HG02885 (cell line): Measurements from ENCODE around the gene AFG1L.
A peak's percentile ranks its signal among the peaks of the same experiment; 100 is the strongest.
"Not testable (repeated sequence)": the region's sequence is repeated elsewhere in the genome, so short reads cannot be mapped to it uniquely, and the experiment has no call there.

Experiments
- ATAC-seq: cut with Tn5 transposase; IDR thresholded peaks from one replicate; pipeline ENCODE4 v1.9.1; 2021; ENCODE audit warnings: mild to moderate bottlenecking; ENCODE audit not compliant: unreplicated experiment, poor library complexity

The AFG1L gene

GRCh38 chr6:108343894-108344293, 49.0 kb downstream of the AFG1L start:
- no peak for ATAC-seq

GRCh38 chr6:108348655-108349349, 53.9 kb downstream of the AFG1L start:
- peak; percentile 97 for ATAC-seq

GRCh38 chr6:108350528-108350927, 55.7 kb downstream of the AFG1L start:
- no peak for ATAC-seq

- no peak for ATAC-seq
These were observed 59.0 kb downstream of the AFG1L start for GRCh38 chr6:108353853-108354252.

- ATAC-seq = no peak
These were observed 60.3 kb downstream of the AFG1L start for GRCh38 chr6:108355120-108355519.

- no peak for ATAC-seq
These were observed 61.0 kb downstream of the AFG1L start for GRCh38 chr6:108355890-108356289.

GRCh38 chr6:108359901-108360882, 65.3 kb downstream of the AFG1L start:
- ATAC-seq = no peak

GRCh38 chr6:108360919-108361311, 66.1 kb downstream of the AFG1L start:
- no peak for ATAC-seq

GRCh38 chr6:108361312-108361932, 66.6 kb downstream of the AFG1L start:
- no peak for ATAC-seq

GRCh38 chr6:108362455-108362854, 67.6 kb downstream of the AFG1L start:
- ATAC-seq = no peak

- ATAC-seq = no peak
These were observed 68.3 kb downstream of the AFG1L start for GRCh38 chr6:108363113-108363512.

- no peak for ATAC-seq
These were observed 69.0 kb downstream of the AFG1L start for GRCh38 chr6:108363889-108364313.

- no peak for ATAC-seq
These were observed 69.6 kb downstream of the AFG1L start for GRCh38 chr6:108364470-108364869.

GRCh38 chr6:108365478-108365877, 70.6 kb downstream of the AFG1L start:
- no peak for ATAC-seq

GRCh38 chr6:108366236-108366635, 71.4 kb downstream of the AFG1L start:
- ATAC-seq = no peak

- ATAC-seq = no peak
These were observed 73.7 kb downstream of the AFG1L start for GRCh38 chr6:108368431-108369030.

GRCh38 chr6:108380876-108381275, 86.0 kb downstream of the AFG1L start:
- ATAC-seq = no peak

GRCh38 chr6:108383981-108384380, 89.1 kb downstream of the AFG1L start:
- no peak for ATAC-seq

- ATAC-seq = not testable (repeated sequence)
These were observed 94.3 kb downstream of the AFG1L start for GRCh38 chr6:108389190-108389589.

GRCh38 chr6:108395297-108395696, 100.4 kb downstream of the AFG1L start:
- no peak for ATAC-seq
